Measurements from ENCODE around the gene SUPT3H.

DNA sequence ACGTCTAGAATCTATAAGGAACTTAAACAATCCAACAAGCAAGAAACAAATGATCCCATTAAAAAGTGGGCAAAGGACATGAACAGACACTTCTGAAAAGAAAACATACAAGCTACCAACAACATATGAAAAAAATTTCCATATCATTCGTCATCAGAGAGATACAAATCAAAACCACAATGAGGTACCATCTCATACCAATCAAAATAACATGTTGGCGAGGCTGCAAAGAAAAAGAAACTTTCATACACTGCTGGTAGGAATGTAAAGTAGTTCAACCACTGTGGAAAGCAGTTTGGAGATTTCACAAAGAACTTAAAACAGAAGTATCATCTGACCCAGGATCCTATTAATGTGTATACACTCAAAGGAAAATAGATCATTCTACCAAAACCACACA, 293.5 kb downstream of the SUPT3H start:
- TF ChIP-seq SUZ12 (IDR thresholded peaks at IDR 0.05; ENCODE audit: extremely low read depth, insufficient read depth, insufficient read length) (no peak), YY1 (IDR thresholded peaks at IDR 0.05; ENCODE audit: insufficient read depth, insufficient read length) (no peak)
